Panc1 (cell line): ENCODE data around the gene LRRC4. TPM values are rescaled to one million over a fixed set of nuclear protein-coding genes. Genes with fewer than 3 reads are reported as not detected.

ENCODE experiments used
- ATAC-seq: fragments of 200-7000 bp; cut with Tn5 transposase; 2 replicates; pipeline ENCODE4 v1.9.1; 2020; ENCODE audit warnings: mild to moderate bottlenecking, moderate library complexity
- Bru-seq: library from RNA; stranded (reverse); fragments of 400-500 nt; gene quantifications from one replicate; lab custom pipeline; 2021; lab: Mats Ljungman, UMichigan
- BruChase-seq, 2 experiments: library from RNA; stranded (reverse); fragments of 400-500 nt; gene quantifications; one replicate each; lab custom pipeline; 2021; lab: Mats Ljungman, UMichigan
- BruUV-seq: library from RNA; stranded (reverse); fragments of 400-500 nt; replicated peaks from 2 replicates; lab custom pipeline; 2021; lab: Mats Ljungman, UMichigan
- CTCF ChIA-PET: fragments of 300-600 bp; sonication (Branson Sonifier 250); formaldehyde crosslinking; loops from one replicate; lab custom pipeline; 2022; ENCODE audit warnings: antibody characterized with exemption; lab: Charles Lee
- POLR2A ChIA-PET: fragments of 300-600 bp; sonication (Branson Sonifier 250); formaldehyde crosslinking; loops from one replicate; lab custom pipeline; 2022; ENCODE audit warnings: antibody characterized with exemption; lab: Charles Lee
- DNase-seq: peaks from one replicate; pipeline ENCODE4 v3.0.0-alpha.2; 2010; ENCODE audit warnings: low read depth, low spot score
- H3K27ac ChIP-seq: 2 replicates; pipeline ENCODE4 v1.5.1; 2011; ENCODE audit warnings: mild to moderate bottlenecking, low read length, inconsistent platforms
- H3K27me3 ChIP-seq: fragments of 200-500 bp; sonication (Bioruptor generic); 2 replicates; pipeline ENCODE4 v1.6.0; 2014; ENCODE audit warnings: low read length, inconsistent platforms; ENCODE audit not compliant: control insufficient read depth, insufficient read depth
- H3K36me3 ChIP-seq: fragments of 200-500 bp; sonication (Bioruptor generic); 2 replicates; pipeline ENCODE4 v1.5.1; 2014; ENCODE audit warnings: inconsistent platforms, mild to moderate bottlenecking, low read length, moderate library complexity; ENCODE audit not compliant: control insufficient read depth, insufficient read depth
- H3K4me1 ChIP-seq: 2 replicates; pipeline ENCODE4 v1.5.1; 2011; ENCODE audit warnings: inconsistent platforms, mild to moderate bottlenecking, low read length, moderate library complexity; ENCODE audit not compliant: control insufficient read depth, insufficient read depth
- H3K4me3 ChIP-seq, 2 experiments: 2 replicates each; pipeline ENCODE4 v1.5.1; 2011 to 2012; ENCODE audit warnings: low read depth in 2 of 2, low read length in 2 of 2, mild to moderate bottlenecking in 2 of 2, inconsistent platforms in 1 of 2, moderate library complexity in 1 of 2
- H3K9me3 ChIP-seq: fragments of 200-500 bp; sonication (Bioruptor generic); 2 replicates; pipeline ENCODE4 v1.5.1; 2014; ENCODE audit warnings: low read depth, mild to moderate bottlenecking, inconsistent platforms, low read length, moderate library complexity; ENCODE audit not compliant: control insufficient read depth, insufficient read depth
- CTCF ChIP-seq: fragments of 450-650 bp; IDR thresholded peaks from 2 replicates; pipeline ENCODE4 v1.5.1; 2017; ENCODE audit warnings: mild to moderate bottlenecking
- POLR2AphosphoS5 ChIP-seq: IDR thresholded peaks from 2 replicates; pipeline ENCODE4 v1.6.1; 2012; ENCODE audit warnings: mild to moderate bottlenecking, low read depth, low read length, moderate library complexity
- SIN3A ChIP-seq: IDR thresholded peaks from 2 replicates; pipeline ENCODE4 v1.6.1; 2012; ENCODE audit warnings: low read depth, mild to moderate bottlenecking, low read length, moderate library complexity, borderline replicate concordance; ENCODE audit not compliant: insufficient read depth
- TCF7L2 ChIP-seq: IDR thresholded peaks from 2 replicates; pipeline ENCODE4 v1.6.1; 2011; ENCODE audit warnings: mild to moderate bottlenecking, low read depth, low read length, inconsistent platforms
- in situ Hi-C: cut with HindIII; loops from 2 replicates; pipeline ENCODE4 v1.10.0; 2016; ENCODE audit warnings: low sequenced_read_pairs, low pct_unique_long_range_greater_than_20kb
- intact Hi-C: fragments of 100-400 bp; cut with micrococcal nuclease; formaldehyde crosslinking; loops from one replicate; pipeline ENCODE4 v1.10.0; 2022; ENCODE audit not compliant: unreplicated experiment
- long read RNA-seq: library from polyadenylated mRNA; unstranded; transcript quantifications from one replicate; pipeline ENCODE4 v2.0.0, GENCODE V29; 2021; ENCODE audit not compliant: unreplicated experiment
- polyA plus RNA-seq: library from polyadenylated mRNA; unstranded; fragments of >200 nt; gene quantifications from one replicate; pipeline ENCODE4 v1.2.1, GENCODE V29; 2012; ENCODE audit warnings: missing spikeins; ENCODE audit not compliant: insufficient read length
- total RNA-seq: library from RNA; stranded (reverse); gene quantifications from one replicate; pipeline ENCODE4 v1.2.1, GENCODE V29; 2021; ENCODE audit not compliant: unreplicated experiment
- TF ChIP-seq, protein P1 (sequence below), 2 experiments: IDR thresholded peaks; 2 replicates each; pipeline ENCODE4 v1.6.1; 2011 to 2012; ENCODE audit warnings: low read depth in 2 of 2, control low read depth in 1 of 2, low read length in 1 of 2, mild to moderate bottlenecking in 1 of 2, moderate library complexity in 1 of 2; ENCODE audit not compliant: insufficient read depth in 1 of 2

Gene LRRC4
- total RNA-seq (not detected), Bru-seq, nascent RNA (not detected), BruChase-seq, experiment 1, labeled RNA remaining after a 2-hour chase (not detected), BruChase-seq, experiment 2, labeled RNA remaining after a 6-hour chase (not detected)
- polyA plus RNA-seq, result not detected
- long read RNA-seq, result 0 reads

DNA sequence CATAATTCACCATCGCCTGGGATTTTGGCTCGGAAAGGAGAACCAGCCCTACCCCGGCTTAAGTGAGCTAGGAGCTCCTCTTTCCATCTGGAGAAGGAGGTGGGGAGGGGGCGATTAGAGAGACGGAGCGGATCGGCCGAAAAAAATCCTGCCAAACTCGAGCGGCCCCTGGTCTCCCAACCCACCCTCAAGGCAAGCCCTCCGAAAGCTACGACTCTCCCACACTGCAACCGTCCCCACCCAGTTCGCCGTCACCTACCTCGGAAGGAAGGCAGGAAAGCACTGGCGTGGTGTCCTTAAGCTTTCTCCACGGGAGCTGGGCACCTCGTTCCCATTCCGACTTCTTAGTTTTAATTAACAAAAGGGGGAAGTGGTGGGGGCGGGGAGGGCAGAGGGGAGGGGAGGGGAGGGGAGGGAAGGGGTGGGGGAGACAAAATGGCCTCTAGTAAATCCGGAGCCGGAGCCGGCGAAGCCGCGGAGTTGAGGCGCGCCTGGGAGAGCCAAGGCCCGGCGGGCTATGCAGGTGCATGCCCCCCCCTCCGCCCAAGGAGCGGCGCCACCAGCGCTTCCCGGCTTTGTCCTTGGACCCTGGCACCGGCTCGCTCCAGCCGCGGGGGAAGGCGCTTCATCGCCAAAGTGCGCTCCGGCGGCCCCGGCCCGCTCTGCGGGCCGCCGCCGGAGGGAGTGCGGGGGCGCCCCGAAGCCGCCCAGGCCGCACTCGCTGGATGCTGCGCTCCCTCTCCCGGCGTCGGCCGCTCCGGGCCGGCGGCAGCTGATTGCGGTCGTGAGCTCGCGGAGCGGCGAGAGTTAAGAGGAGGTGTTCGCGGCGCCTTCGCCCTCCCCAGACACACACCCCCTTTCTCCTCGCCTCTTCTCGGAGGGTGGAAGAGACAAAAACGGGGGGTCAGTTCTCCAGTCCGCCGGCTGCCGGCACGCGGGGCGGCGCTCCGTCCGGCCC, at the start of gene LRRC4:
Gene LRRC4, minus strand, starts transcription at position 784 of the 958 bp plus-strand sequence. CDS start 797 bp downstream, outside the sequence.
- intact Hi-C loops (no loop called here), in situ Hi-C loops (no loop called here)
- TF ChIP-seq CTCF (no peak), POLR2AphosphoS5 (no peak), SIN3A (no peak), TCF7L2 (no peak)
- TF ChIP-seq, protein P1, sequence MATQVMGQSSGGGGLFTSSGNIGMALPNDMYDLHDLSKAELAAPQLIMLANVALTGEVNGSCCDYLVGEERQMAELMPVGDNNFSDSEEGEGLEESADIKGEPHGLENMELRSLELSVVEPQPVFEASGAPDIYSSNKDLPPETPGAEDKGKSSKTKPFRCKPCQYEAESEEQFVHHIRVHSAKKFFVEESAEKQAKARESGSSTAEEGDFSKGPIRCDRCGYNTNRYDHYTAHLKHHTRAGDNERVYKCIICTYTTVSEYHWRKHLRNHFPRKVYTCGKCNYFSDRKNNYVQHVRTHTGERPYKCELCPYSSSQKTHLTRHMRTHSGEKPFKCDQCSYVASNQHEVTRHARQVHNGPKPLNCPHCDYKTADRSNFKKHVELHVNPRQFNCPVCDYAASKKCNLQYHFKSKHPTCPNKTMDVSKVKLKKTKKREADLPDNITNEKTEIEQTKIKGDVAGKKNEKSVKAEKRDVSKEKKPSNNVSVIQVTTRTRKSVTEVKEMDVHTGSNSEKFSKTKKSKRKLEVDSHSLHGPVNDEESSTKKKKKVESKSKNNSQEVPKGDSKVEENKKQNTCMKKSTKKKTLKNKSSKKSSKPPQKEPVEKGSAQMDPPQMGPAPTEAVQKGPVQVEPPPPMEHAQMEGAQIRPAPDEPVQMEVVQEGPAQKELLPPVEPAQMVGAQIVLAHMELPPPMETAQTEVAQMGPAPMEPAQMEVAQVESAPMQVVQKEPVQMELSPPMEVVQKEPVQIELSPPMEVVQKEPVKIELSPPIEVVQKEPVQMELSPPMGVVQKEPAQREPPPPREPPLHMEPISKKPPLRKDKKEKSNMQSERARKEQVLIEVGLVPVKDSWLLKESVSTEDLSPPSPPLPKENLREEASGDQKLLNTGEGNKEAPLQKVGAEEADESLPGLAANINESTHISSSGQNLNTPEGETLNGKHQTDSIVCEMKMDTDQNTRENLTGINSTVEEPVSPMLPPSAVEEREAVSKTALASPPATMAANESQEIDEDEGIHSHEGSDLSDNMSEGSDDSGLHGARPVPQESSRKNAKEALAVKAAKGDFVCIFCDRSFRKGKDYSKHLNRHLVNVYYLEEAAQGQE (IDR thresholded peaks at IDR 0.05; ENCODE audit: insufficient read depth in 1 of 2, low read depth in 2 of 2, low read length in 1 of 2), result no peak
- Histone ChIP-seq H3K4me1 (no peaks in the 10 kb centered on the region), H3K27me3 (no peaks in the 10 kb centered on the region), H3K9me3 (no peaks in the 10 kb centered on the region), H3K27ac (no peak within 1 kb of the TSS), H3K4me3 (peak within 1 kb of the TSS in 1 of 2 experiments; percentile 20; a peak in 1 of 4 replicates), H3K36me3 (no peaks in the 10 kb centered on the region)
- DNase-seq (no peak), ATAC-seq (no peak)
- CTCF ChIA-PET, result no interaction called here
- POLR2A ChIA-PET, result no interaction called here
- BruUV-seq, result no TSS peak

DNA sequence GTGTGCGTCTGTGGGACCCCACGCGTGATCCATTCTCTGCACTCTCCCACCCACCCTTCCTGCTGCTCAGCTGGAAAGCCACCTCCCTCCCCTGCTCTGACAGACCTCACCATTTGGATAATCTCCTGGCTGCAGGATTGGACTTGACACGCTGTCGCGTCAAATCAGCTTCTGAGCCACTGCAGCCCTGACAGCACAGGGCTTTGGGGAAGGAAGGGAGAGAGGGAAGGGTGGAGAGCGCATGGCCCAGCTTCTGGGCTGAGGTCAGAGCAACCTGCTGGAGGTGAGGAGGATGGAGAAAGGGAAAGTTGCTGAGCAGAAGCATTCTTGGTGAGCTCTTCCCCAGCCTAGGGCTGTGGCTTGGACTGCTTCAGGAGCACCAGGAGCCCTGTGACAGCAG, 48.9 kb upstream of the LRRC4 start:
- TF ChIP-seq, protein P1 (IDR thresholded peaks at IDR 0.05; ENCODE audit: insufficient read depth in 1 of 2, low read depth in 2 of 2, low read length in 1 of 2), result no peak
- ChIA-PET POLR2A (no interaction called here), CTCF (no interaction called here)
- Histone ChIP-seq H3K4me1 (no peaks in the 10 kb centered on the region), H3K27ac (no peak overlapping the region), H3K27me3 (no peaks in the 10 kb centered on the region), H3K4me3 (no peak overlapping the region), H3K9me3 (no peaks in the 10 kb centered on the region), H3K36me3 (peaks cover 3% of the 10 kb centered on the region; the same call in 1 of the 2 replicates)
- no TSS peak for BruUV-seq
- intact Hi-C loops, result no loop called here
- DNase-seq, result no peak
- in situ Hi-C loops, result no loop called here
- ATAC-seq, result no peak
